GM20431 (cell line): ENCODE results near the gene CDH11.

ENCODE experiments used
- in situ Hi-C: fragments of 300-500 bp; cut with MseI, MboI; formaldehyde crosslinking; loops from one replicate; pipeline ENCODE4 v1.15.0; 2020; ENCODE audit warnings: low sequenced_read_pairs; ENCODE audit not compliant: unreplicated experiment

The CDH11 gene

DNA sequence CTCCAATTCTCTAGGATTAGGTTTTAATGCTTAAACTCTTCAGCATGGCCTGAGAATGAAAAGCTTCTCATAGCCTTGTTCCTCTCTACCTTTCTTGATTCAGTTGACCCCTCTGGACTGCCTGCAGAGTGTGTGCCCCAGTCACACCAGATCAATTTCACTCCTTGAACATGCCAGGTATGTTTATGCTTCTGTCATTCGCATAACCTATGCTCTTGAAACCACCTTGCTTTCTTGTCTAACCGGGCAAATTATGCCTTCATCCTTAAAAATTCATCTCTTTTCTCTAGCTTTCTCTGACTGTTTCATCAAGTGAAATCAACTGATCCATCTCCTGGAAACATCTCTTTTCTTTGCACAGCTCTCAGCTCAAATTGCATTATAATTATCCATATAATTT lies 42.3 kb downstream of the CDH11 start:
- in situ Hi-C loops = no loop called here

DNA sequence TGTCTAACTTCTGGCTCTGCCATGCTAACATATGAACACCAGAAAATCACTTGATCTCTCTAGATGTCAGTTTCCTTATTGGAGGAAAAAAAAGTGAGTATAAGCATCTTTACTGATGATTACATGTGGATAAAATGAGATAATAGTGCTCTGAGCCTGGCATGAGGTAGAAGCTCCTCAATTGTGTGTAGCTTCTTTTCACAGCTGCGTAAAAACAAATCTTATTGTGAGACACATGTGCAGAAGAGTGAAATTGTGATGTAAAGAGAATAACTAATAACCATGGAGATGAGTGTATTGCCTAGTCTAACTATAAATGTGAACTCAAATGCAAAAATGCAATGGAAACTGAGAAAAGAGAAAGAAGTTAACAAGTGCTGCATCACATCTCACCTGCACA lies 44.7 kb downstream of the CDH11 start:
- in situ Hi-C loops = no loop called here

DNA sequence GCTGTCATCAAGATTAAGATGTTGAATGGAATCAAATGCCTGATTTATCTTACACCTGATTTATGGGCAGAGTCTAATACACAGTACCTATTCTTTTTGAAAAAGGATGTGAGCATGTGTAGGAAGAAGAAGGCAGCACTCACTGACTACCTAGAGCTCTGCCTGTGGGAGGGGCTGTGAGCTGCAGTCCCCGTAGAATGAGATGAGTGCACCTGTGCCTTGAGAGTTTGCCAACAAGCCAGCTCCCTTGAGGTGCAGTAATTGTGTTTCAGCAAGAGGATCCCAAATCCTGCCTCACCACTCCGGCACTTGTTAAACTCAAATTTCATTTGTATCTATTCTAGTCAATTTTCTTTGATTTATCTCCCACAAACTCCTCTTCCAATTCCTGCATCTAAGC lies 46.0 kb downstream of the CDH11 start:
- in situ Hi-C loops = no loop called here

DNA sequence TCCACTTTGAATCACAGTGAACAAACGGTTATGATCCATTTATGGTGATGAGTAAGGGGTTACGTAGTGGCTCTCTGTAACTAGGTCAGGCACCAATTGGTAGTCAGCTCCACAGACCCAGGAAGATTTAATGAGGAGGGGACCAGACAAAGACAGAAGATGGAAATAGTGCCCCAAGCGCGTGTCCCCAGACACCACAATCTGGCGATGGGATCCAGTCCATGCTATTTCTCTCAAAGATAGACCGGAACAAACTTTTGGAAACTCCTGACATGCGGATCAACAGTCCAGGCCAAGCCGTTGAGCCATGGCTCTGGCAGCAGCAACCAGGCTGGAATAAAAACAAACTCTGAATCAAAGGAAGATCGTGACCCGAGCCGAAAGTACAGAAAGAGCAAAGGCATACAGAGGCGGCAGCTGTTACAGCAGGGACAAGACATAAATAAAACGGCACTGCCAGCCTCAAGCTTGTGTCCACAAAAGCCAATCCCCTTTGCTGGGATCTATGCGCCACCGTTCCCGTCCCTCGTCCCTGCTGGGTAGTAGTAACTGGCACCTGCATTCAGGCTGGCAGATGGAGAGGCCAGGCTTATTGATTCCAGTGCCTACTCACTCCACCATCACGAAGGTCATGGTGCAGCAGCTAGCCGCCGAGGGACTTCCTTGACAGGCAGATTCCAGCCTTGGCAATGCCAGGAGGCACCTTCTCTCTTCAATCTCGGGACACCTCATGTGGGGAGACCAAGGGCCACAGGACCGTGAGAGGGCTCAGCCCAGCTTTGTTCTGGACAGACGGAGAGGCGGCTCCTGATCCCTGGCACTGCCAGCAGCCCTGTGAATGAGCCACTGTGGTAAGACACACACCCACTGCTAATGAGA lies 50.2 kb downstream of the CDH11 start:
- in situ Hi-C loops = no loop called here

DNA sequence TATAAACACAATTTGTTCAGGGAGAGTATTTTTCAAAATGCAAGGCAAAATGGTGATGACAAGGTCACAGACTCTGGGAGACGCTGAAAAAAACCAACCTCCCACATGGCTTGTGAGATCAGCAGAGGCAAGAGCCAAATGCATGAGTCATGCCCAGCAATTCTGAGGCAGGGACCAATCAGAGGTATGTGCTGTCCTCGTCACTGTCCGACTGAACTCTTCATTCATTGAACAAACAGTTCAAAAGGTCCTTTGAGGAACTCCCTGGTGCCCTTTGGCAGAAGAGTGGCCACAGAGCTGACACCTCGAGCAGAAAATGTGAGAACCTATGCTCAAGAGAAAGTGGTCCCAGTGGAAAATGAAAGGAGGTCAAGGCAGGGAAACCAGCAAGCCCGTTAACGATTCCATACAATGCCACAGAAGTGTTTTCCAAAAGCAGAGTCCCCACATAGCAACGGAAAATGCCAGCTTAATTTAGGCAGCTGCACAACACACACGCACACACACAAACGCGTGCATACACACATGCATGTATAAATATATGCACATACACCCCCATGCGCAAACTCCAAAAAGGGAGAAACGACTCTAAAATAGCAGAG lies 50.9 kb downstream of the CDH11 start:
- in situ Hi-C loops = no loop called here

DNA sequence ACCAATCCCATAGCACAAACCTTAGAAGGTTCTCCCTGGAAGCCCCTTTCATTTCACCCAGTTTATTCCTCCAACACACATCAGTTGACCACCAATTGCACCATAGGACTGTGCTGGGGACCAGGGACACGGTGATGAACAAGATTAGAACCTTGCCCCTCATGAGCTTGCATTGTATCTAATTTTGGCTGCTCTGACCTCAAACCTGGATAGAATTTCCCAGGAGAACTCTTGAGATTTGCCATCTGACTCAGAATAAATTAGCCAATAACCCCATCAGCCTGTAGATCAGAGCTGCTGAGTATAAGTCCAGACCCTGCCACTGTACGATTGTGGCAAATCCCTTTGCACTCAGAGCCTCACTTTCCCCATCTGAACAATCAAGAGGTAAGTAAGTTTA lies 52.1 kb downstream of the CDH11 start:
- in situ Hi-C loops = no loop called here

DNA sequence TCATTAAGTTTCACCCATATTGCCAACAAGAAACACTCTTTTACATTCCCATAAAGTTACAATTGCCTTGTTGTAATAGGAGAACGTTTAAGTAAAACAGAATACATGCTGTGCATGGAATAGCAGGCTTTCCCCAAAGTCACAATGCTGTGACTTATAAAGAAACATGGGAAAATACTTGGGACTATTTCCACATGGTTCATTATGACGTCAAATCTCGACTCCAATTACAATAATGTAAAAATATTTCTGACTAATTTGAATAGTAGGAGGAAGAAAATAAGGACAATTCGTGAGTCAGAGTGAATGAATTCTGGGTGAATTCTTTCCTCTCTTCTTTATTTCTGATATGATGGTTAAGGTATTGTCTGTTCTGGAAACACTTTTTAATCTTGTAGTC lies 52.8 kb downstream of the CDH11 start:
- in situ Hi-C loops = no loop called here

DNA sequence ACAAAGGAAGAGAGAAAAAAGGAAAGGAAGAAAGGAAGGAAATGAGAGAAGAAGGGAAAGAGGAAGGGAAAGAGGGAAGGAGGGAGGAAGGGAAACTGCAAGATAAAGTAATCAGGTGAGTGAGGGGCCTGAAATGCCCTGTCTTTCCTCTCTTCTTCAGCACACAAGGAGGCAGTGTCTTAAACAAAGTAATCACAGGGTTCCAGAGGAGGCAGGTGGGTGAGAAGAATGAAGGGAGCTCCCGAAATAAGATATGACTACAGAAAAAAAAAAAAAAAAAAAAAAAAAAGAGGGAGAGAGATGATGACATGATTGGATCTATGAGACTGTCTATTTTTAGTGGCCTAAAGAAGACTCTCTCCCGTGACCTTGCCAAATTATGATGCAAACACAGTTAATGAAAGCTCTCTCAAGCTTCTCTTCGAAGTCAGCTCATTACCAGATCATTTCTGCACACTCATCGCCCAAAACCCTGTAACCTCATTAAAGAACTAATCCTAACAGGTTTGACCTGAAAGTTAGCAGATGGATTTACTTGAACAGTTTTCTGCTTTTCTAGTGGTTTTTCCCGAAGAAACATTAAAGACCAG lies 53.6 kb downstream of the CDH11 start:
- in situ Hi-C loops = no loop called here

DNA sequence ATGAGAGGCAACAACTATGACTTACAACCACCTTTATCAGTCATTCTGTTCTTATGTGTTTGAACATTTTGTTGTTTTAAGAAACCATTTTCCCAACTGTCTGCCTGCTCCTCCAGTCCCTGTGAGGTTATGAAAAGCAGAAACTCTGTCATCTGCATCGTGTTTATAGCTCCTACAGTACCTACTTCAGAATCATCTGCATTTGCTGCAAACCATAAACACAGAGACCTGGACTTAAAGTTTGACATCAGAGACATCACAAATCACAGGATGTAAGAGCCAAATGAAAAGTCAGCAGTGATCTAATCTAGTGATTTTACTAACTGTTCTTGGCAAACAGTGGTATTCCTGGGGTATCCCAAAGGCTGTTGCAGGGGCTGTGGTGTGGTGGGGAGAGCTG lies 55.2 kb downstream of the CDH11 start:
- in situ Hi-C loops = no loop called here

DNA sequence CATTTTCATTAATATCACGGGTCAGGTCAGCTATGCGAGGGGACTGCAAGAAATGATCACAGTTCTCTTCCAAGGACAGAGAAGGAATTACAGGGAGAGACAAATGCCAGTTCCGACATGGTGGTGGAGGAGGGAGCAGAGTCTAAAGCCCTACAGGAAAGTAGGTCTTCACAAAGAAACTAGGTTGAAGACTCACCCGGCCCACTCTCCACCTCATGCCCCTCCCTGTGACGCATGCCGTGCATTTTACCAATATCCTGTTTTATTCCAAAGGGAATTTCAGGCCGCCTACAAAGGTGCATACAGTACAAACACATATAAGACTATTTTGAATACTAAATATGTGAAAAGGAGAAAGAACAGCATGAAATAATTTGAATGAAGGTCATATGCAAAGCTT lies 56.8 kb downstream of the CDH11 start:
- in situ Hi-C loops = no loop called here

DNA sequence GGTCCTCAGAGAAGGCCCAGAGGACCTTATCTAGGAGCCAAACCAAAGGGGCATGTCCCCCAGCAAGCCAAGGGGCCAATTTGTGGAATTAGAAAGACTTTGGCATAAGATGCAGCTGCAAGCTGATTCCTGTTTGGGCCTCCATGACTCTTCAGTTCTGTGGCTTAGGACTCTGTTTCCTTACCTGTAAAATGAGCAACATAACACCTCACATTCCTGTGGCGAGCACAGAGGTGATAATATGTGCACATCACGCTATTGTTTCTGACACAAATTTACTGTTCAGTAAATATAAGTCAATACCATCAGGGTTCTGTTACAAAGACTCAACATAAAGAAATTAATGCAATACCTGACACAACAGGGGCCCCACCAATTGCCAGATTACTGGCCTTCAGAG lies 57.7 kb downstream of the CDH11 start:
- in situ Hi-C loops = no loop called here

DNA sequence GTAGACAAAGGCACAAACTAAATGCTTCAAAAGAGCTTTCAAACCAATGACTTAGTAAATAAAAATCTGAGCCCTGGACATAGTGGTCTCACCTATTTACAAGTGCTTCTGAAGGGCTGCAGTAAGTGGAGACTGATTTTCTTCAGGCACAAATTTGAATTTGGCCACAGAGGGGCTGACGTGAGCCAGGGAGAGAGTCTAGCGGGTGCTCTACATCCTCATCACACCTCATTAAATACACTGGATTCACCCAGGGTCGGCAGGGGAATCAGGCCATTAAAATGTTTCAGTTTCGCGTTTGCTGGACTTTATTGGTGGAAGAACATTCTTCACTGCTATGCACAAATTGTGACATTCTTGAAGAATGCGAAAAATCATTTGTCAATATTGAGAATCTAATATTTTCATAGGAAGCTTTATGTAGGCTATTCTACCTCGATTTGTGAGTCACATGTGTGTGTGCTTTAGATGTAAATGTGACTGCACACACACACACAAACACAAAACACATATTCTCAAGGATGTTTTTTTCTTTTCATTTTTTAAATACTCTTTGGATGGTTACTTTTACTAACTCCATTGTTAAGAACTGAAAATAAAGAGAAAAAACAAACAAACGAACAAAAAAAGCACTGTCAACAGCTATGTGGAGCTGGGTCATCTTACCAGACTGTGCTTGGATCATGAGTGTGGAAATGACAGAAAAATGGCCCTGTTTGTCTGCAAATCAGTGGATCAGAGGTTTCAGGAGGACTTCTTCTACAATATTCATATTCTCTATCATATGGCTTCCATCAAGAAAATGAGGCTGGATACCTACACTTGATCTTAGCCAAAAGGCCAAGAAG lies 58.9 kb downstream of the CDH11 start:
- in situ Hi-C loops = no loop called here

DNA sequence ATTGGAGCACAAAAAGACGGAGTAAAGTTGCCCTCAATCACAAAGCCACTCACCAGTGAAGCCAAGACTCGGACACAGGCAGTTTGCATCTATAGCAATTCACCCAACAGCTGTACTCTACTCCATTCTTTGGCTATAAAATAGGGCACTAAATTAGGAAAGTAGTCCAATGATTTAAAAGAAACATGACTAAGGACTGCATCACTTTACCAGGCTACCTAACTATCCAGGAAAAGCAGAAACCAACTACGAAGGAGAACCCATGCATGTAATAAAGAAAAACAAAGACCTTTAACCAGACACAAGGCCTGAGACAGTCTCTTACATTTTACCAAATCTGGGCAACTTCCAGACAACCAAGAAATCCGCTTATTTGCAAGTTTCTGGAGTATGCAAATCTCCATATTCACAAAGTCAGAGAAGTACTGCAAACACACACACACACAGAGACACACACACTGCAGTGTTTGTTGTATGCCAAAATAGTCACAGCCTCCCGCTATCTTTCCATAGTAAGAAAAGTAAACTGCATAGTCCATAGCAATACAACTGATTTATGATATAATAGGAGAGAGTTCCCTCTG lies 59.8 kb downstream of the CDH11 start:
- in situ Hi-C loops = no loop called here

DNA sequence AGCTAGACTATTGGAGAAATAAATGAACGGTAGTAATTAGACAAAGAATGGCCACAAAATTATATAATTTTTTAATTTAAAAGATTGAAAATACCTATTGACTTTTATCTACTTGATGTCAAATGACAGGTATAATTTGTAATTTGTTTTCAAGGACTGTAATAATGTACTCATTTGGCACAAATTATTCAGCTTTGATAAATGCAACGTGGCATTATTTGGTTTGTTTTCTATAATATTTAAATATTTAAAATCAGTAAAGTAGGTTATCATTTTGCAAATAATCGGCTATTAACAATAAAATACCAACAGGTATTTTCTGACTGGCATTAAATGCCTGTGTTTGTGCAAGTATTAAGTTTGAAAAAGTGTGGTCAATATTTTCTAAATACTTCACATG lies 60.6 kb downstream of the CDH11 start:
- in situ Hi-C loops = no loop called here

DNA sequence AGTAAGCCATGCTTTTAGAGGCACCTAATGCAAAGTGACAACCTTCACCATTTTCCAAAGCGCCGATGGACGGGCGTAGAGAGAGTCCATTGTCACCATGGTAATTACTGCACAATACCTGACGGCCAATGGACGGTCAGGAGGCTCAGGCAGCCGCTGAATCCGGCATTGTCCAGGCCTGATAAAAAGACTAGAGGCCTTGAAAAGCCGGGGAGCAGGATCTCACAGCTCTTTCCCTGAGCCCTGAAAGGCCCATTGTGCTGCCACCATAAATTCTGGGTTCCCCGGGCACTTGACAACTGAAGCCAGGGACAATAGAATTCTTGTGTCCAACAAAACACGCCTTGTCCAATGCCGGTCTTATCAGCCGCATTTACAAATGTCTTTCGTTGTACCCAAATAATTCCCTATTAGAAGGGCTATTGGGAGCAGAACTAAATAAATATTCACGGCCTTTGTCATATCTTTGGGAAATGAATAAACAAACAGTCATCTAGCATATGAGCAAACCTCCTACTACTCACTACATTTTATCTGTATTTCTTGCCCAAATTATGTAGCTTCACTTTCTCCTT lies 62.4 kb downstream of the CDH11 start:
- in situ Hi-C loops = no loop called here

DNA sequence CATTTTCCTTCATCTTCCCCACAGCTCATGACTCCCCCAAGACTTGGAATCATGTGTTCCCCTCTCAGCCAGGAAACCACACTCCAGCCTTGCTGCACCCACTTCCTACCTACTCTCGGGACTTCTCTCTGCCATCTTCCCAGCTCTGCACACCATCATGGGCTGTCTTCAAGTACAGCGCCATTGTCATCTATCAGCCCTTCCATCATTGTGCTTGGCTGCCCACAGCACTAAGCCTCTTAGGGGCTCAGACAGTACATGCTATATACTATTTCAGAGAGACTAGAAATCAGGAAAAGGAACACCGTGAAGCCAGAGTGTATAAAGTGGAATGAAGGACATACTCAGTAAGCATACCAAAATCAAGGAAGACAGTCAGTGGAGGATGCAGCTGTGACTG lies 64.7 kb downstream of the CDH11 start:
- in situ Hi-C loops = no loop called here

DNA sequence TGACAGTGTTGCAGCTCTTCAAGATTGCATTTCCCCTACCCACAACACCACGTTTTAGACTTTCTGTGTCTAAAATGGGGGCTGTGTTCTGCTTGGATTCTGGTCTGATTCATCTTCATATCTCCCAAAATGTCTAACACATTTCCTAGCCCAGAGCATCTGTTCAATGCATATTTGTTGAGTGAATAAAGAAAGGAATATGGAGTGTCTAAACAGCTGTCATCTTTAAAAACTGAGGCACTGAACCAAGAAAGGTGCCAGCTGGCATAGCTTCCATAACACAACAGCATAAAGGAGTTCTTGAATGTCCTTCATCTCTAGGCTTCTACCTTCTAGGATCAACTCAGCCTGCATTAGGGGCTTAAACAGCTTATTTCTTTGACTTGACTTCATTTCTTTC lies 67.4 kb downstream of the CDH11 start:
- in situ Hi-C loops = no loop called here

DNA sequence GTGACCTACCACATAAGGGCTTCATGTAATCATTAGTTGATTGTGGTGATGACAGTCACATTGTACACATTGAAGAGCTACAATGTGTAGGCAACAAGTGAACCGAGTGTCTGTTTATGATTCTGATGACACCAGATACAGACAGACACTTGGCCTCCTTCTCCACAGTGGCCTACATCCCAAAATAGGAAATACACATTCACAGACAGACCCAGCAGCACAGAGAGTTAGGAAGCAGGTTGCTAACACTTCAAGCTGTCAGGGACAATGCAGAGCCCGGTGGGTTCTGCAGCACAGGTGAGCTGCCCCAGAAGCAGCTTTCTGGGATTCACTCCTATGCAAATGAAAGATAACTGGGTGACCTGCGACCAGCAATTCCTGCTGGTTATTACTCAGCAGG lies 72.2 kb downstream of the CDH11 start:
- in situ Hi-C loops = no loop called here

DNA sequence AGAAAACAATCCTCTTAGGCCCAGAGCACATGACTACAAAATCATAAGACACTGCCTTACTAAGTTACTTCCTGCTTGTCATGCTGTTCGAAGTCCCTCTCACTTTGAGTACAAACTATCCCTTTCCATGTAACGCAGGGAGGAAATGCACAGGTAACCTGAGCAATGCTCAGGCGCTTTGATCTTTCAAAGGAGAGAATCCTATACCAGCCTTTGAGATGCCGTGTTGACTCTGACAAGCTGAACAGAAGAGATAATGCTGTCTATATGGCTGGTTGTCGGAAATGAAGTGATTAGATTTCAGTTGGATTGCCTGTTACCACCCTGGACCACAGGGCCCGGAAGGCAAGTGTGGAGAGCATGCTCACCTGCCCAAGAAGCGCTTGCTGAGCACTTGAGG lies 75.9 kb downstream of the CDH11 start:
- in situ Hi-C loops = no loop called here

DNA sequence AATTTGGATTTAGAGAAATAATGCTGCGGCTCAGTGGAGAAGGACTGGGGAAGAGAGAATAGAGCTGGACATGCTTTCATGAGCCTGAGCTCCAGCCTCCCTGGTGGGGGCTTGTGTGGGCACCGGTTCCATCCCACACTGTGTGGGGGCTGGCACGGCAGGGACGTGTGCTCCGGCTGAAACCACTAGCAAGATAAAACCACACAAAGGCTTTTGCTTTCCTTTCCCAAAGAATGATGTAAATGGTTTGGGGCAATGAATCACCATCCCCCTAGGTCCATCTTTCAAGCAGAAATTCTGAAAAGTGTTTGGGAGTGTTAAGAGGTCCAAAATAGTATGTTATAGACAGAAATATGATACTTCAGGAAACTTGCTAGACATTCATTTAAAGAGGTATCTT lies 77.0 kb downstream of the CDH11 start:
- in situ Hi-C loops = no loop called here
